ENCODE data around the gene VEGFD.

DNA sequence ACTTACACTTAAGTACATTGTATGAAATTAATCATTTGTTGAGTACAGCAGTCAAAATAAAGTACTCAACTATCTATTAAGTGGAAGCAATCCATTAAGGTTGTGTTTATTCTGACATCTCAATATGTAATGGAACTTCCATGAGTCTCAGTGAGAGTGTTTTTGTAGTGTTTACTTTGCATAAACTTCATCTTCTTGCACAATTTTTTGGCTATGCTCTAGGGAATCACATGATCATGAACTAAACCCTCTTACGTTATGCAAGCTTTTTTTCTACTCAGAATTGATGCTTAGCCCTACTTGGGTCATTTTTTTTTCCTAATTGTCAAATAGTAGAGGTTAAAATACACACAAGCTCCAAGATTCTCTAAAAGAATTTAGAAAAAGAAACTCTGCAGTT, 27.8 kb downstream of the VEGFD start:
- no peak for TF ChIP-seq EZH2 (IDR thresholded peaks at IDR 0.05)
- TF ChIP-seq, protein P1, sequence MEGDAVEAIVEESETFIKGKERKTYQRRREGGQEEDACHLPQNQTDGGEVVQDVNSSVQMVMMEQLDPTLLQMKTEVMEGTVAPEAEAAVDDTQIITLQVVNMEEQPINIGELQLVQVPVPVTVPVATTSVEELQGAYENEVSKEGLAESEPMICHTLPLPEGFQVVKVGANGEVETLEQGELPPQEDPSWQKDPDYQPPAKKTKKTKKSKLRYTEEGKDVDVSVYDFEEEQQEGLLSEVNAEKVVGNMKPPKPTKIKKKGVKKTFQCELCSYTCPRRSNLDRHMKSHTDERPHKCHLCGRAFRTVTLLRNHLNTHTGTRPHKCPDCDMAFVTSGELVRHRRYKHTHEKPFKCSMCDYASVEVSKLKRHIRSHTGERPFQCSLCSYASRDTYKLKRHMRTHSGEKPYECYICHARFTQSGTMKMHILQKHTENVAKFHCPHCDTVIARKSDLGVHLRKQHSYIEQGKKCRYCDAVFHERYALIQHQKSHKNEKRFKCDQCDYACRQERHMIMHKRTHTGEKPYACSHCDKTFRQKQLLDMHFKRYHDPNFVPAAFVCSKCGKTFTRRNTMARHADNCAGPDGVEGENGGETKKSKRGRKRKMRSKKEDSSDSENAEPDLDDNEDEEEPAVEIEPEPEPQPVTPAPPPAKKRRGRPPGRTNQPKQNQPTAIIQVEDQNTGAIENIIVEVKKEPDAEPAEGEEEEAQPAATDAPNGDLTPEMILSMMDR (IDR thresholded peaks at IDR 0.05) = no peak
- TF ChIP-seq EZH2phosphoT487 (IDR thresholded peaks at IDR 0.05) = no peak

Measured in neural progenitor cell (in vitro differentiated cells).